ENCODE measurements around the gene GALNT1. TPM values are rescaled to one million over a fixed set of nuclear protein-coding genes. Genes with fewer than 3 reads are reported as not detected.

The GALNT1 gene
- total and polyA plus RNA-seq, 11 donors: 9.6 to 69.0 (median 42.7) TPM

GRCh38 chr18:35646449-35646848 lies 64.9 kb downstream of the GALNT1 start:
- intact Hi-C loops (cut with DNase I): loop anchor here in 1 of 10 donors (10.0 kb wide), 1 partner anchor 52 kb away; no protein-coding TSS in a partner anchor
- DNase-seq (no peak), ATAC-seq (peak in 1 of 4 donors; percentile 13)
- Histone ChIP-seq H3K27ac (no peak overlapping the region), H3K4me3 (no peak overlapping the region), H3K9me3 (peaks cover 0 to 43% (median 6%) of the 10 kb centered on the region in 12 donors), H3K36me3 (no peaks in the 10 kb centered on the region), H3K27me3 (no peaks in the 10 kb centered on the region), H3K4me1 (peaks cover 0 to 4% (median 0%) of the 10 kb centered on the region in 12 donors)
- no peak for TF ChIP-seq POLR2A (IDR thresholded peaks at IDR 0.05)
- TF ChIP-seq, protein P1, sequence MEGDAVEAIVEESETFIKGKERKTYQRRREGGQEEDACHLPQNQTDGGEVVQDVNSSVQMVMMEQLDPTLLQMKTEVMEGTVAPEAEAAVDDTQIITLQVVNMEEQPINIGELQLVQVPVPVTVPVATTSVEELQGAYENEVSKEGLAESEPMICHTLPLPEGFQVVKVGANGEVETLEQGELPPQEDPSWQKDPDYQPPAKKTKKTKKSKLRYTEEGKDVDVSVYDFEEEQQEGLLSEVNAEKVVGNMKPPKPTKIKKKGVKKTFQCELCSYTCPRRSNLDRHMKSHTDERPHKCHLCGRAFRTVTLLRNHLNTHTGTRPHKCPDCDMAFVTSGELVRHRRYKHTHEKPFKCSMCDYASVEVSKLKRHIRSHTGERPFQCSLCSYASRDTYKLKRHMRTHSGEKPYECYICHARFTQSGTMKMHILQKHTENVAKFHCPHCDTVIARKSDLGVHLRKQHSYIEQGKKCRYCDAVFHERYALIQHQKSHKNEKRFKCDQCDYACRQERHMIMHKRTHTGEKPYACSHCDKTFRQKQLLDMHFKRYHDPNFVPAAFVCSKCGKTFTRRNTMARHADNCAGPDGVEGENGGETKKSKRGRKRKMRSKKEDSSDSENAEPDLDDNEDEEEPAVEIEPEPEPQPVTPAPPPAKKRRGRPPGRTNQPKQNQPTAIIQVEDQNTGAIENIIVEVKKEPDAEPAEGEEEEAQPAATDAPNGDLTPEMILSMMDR (IDR thresholded peaks at IDR 0.05): no peak

DNA sequence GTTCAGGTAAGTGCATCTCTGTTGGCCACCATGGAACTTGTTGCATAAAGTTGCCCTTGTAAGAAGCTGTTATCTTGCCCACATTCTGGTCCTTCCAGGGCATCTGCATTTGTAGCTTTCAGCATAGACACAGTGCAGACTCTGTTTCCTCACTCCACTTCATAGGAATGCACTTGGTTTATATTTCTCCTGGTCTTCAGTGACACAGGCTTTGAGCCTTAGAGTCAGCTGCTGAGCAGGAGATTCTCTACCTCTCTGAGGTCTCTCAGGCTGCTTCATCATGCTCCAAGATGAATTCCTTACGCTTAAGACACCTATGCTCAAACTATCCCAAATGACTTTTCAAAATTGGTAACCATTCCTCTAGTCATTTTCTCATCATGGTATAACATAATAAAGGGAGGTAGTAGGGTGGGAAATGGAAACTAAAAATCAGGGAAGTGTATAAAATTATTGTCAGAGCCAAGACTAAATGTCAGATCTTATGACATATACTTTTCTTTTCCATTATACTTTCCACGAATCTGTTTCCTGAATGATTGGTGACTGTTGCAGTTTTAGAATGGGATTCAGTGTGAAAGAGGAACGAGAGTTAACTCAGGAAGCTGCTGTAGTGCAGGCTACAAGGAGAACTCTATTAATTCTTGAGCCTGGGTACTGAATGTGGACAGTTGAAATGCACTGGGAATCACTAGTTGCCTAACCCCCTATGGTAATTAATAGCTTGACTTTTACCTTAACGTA lies 72.0 kb downstream of the GALNT1 start:
- no peaks in the 10 kb centered on the region for H3K36me3 ChIP-seq
- peaks cover 0 to 26% (median 10%) of the 10 kb centered on the region in 12 donors for H3K4me1 ChIP-seq
- no peak overlapping the region for H3K4me3 ChIP-seq
- peaks cover 0 to 22% (median 3%) of the 10 kb centered on the region in 12 donors for H3K9me3 ChIP-seq
- TF ChIP-seq, protein P1 (IDR thresholded peaks at IDR 0.05): no peak
- no peak overlapping the region for H3K27ac ChIP-seq
- DNase-seq (no peak), ATAC-seq (peak in 2 of 4 donors; percentile 30 to 33)
- 70 to 77% (median 75%) methylated on average over 4 of the region's 4 CpGs for WGBS, 4 donors
- intact Hi-C loops (cut with DNase I): no loop called here
- no peaks in the 10 kb centered on the region for H3K27me3 ChIP-seq

DNA sequence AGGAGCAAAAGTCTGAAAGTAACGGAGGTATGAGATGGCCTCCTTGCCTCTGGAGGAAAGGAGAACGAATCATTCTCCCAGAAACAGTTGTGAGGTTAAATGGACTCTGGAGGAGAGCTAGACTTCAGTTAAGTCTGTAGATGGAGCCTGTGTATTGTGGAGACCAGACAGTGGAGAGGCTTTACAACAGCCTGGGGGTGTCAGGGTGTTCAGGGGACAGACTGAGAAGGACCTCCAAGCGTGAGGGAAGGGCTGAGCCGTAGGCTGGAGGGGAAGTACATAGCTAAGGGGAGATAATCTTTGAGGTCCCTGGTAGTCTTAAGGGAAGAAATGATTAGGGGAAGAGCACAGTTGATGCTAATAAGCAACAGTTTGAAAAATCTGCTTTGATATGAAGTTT lies 76.6 kb downstream of the GALNT1 start:
- ATAC-seq: no peak
- 92 to 95% (median 93%) methylated on average over 4 of the region's 4 CpGs for WGBS, 4 donors
- DNase-seq: no peak

More for the DNA sequence above, 76.6 kb downstream of the GALNT1 start:
- Histone ChIP-seq H3K27ac (no peak overlapping the region), H3K36me3 (peaks cover 0 to 2% (median 0%) of the 10 kb centered on the region in 9 donors), H3K9me3 (no peaks in the 10 kb centered on the region), H3K27me3 (no peaks in the 10 kb centered on the region), H3K4me1 (peaks cover 0 to 30% (median 10%) of the 10 kb centered on the region in 12 donors), H3K4me3 (no peak overlapping the region)
- intact Hi-C loops (cut with DNase I): no loop called here
- TF ChIP-seq, protein P1 (IDR thresholded peaks at IDR 0.05): no peak
- no peak for TF ChIP-seq POLR2A (IDR thresholded peaks at IDR 0.05)
